ENCODE measurements around the gene UBTFL1. TPM values are rescaled to one million over a fixed set of nuclear protein-coding genes. Genes with fewer than 3 reads are reported as not detected.
"Not testable (repeated sequence)": the region's sequence is repeated elsewhere in the genome, so short reads cannot be mapped to it uniquely, and the experiment has no call there.

Gene UBTFL1
- total and polyA plus RNA-seq, 2 experiments from 2014 or later, result not detected

- H3K27ac Mint-ChIP-seq, result peak overlapping the region; percentile 48; the same call in 1 of the 2 replicates
- not testable (repeated sequence) for H4K20me1 ChIP-seq (replicated peaks; ENCODE audit: insufficient read depth); H3K27me3 Mint-ChIP-seq (ENCODE audit: insufficient read depth, low read depth, poor library complexity); H3K27ac ChIP-seq (ENCODE audit: low read depth); H3K9me2 ChIP-seq (ENCODE audit: insufficient read depth); H3K4me2 ChIP-seq; H3K9me3 Mint-ChIP-seq; H3K36me3 Mint-ChIP-seq (ENCODE audit: low read depth); H3K4me1 Mint-ChIP-seq; H3K4me3 ChIP-seq; H3K4me3 Mint-ChIP-seq; H3K4me1 ChIP-seq (ENCODE audit: insufficient read depth); H3F3A ChIP-seq (replicated peaks; ENCODE audit: low read depth); DNase-seq (ENCODE audit: low spot score); H3K79me2 ChIP-seq (replicated peaks; ENCODE audit: insufficient read depth); H3K27me3 ChIP-seq (ENCODE audit: insufficient read depth); H2AFZ ChIP-seq; ATAC-seq; H3K36me3 ChIP-seq (ENCODE audit: insufficient read depth)
These were observed 9.6 kb downstream of the UBTFL1 start for GRCh38 chr11:90095230-90095924.

- not testable (repeated sequence) for H3K79me2 ChIP-seq (replicated peaks; ENCODE audit: insufficient read depth); ATAC-seq
- peak in 1 of 2 experiments; percentile 26; a peak in 1 of 4 replicates for TF ChIP-seq CTCF (conservative IDR thresholded peaks at IDR 0.05; ENCODE audit: low read depth in 2 of 2)
These were observed 12.5 kb downstream of the UBTFL1 start for GRCh38 chr11:90098261-90098660.

GRCh38 chr11:90100431-90100830 lies 14.7 kb downstream of the UBTFL1 start:
- no peak overlapping the region for H3K27ac ChIP-seq (ENCODE audit: low read depth)
- no peak overlapping the region for H3K27ac Mint-ChIP-seq
- H3K27me3 ChIP-seq (ENCODE audit: insufficient read depth), result no peaks in the 10 kb centered on the region
- no peaks in the 10 kb centered on the region for H3K79me2 ChIP-seq (replicated peaks; ENCODE audit: insufficient read depth)
- H3K4me3 Mint-ChIP-seq, result no peak overlapping the region
- peaks cover under 1% of the 10 kb centered on the region; the same call in 1 of the 3 replicates for H3K9me3 Mint-ChIP-seq
- ATAC-seq (no peak), DNase-seq (ENCODE audit: low spot score) (no peak)
- H3K27me3 Mint-ChIP-seq (ENCODE audit: insufficient read depth, low read depth, poor library complexity), result no peaks in the 10 kb centered on the region
- H3K4me3 ChIP-seq, result no peak overlapping the region
- no peaks in the 10 kb centered on the region for H3F3A ChIP-seq (replicated peaks; ENCODE audit: low read depth)
- TF ChIP-seq REST (IDR thresholded peaks at IDR 0.05; ENCODE audit: unreplicated experiment) (no peak), ETS1 (IDR thresholded peaks at IDR 0.05) (no peak), CREB1 (CRISPR knock-in tag; IDR thresholded peaks at IDR 0.05; ENCODE audit: low read depth) (no peak), CTCF (conservative IDR thresholded peaks at IDR 0.05; ENCODE audit: low read depth in 2 of 2) (no peak), NANOG (IDR thresholded peaks at IDR 0.05; ENCODE audit: borderline replicate concordance) (no peak), JUNB (IDR thresholded peaks at IDR 0.05; ENCODE audit: unreplicated experiment) (no peak), STAT1 (IDR thresholded peaks at IDR 0.05; ENCODE audit: unreplicated experiment) (no peak), EZH2phosphoT487 (IDR thresholded peaks at IDR 0.05; ENCODE audit: unreplicated experiment) (no peak)
- H3K4me1 Mint-ChIP-seq, result peaks cover 1% of the 10 kb centered on the region; the same call in 2 of the 3 replicates
- no peaks in the 10 kb centered on the region for H4K20me1 ChIP-seq (replicated peaks; ENCODE audit: insufficient read depth)
- H3K9me2 ChIP-seq (ENCODE audit: insufficient read depth), result no peaks in the 10 kb centered on the region
- 0 out of 3 replicates have a peak, but pooled peaks cover 1% of the 10 kb centered on the region for H3K36me3 Mint-ChIP-seq (ENCODE audit: low read depth)
- no peak overlapping the region for H3K4me2 ChIP-seq
- H3K36me3 ChIP-seq (ENCODE audit: insufficient read depth), result no peaks in the 10 kb centered on the region
- 0 out of 2 replicates have a peak, but pooled peaks cover 1% of the 10 kb centered on the region for H3K4me1 ChIP-seq (ENCODE audit: insufficient read depth)
- no peak overlapping the region for H2AFZ ChIP-seq

More at GRCh38 chr11:90098261-90098660, 12.5 kb downstream of the UBTFL1 start:
- H3F3A ChIP-seq (replicated peaks; ENCODE audit: low read depth); H3K27ac ChIP-seq (ENCODE audit: low read depth); H3K27ac Mint-ChIP-seq; H3K27me3 ChIP-seq (ENCODE audit: insufficient read depth); H3K4me1 Mint-ChIP-seq; H3K4me1 ChIP-seq (ENCODE audit: insufficient read depth); H3K4me3 ChIP-seq; H3K4me3 Mint-ChIP-seq; DNase-seq (ENCODE audit: low spot score); H4K20me1 ChIP-seq (replicated peaks; ENCODE audit: insufficient read depth); H3K36me3 ChIP-seq (ENCODE audit: insufficient read depth); H3K4me2 ChIP-seq; H3K9me3 Mint-ChIP-seq; H3K9me2 ChIP-seq (ENCODE audit: insufficient read depth); H3K27me3 Mint-ChIP-seq (ENCODE audit: insufficient read depth, low read depth, poor library complexity); H3K36me3 Mint-ChIP-seq (ENCODE audit: low read depth): not testable (repeated sequence)
- H2AFZ ChIP-seq, result peak overlapping the region; percentile 52; the same call in 1 of the 2 replicates
